GM21619 (cell line): ENCODE results near the gene PNCK.
"Not testable (repeated sequence)": the region's sequence is repeated elsewhere in the genome, so short reads cannot be mapped to it uniquely, and the experiment has no call there.

Experiments used
- ATAC-seq: cut with Tn5 transposase; IDR thresholded peaks from one replicate; pipeline ENCODE4 v1.9.1; 2021; ENCODE audit not compliant: unreplicated experiment

The PNCK gene

DNA sequence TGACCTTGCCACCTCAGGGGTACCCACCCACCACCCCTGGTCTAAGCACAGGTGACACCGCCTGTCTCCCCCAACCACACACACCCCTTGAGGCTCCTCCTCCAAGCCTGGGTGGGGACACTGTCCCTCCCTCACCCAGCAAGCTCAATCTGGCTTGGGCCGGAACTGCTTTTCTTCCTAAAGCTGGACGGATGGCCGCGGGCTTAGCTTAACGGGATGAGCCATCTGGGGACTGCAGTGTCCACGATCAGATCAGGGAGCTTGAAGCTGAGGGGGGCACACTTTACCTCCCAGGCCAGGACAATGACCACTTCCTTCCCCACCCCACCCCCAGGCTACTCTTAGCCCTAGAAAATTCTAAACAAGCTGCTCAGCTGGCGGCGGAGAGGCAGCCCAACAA is 13.1 kb upstream of the PNCK start:
- ATAC-seq, result no peak

DNA sequence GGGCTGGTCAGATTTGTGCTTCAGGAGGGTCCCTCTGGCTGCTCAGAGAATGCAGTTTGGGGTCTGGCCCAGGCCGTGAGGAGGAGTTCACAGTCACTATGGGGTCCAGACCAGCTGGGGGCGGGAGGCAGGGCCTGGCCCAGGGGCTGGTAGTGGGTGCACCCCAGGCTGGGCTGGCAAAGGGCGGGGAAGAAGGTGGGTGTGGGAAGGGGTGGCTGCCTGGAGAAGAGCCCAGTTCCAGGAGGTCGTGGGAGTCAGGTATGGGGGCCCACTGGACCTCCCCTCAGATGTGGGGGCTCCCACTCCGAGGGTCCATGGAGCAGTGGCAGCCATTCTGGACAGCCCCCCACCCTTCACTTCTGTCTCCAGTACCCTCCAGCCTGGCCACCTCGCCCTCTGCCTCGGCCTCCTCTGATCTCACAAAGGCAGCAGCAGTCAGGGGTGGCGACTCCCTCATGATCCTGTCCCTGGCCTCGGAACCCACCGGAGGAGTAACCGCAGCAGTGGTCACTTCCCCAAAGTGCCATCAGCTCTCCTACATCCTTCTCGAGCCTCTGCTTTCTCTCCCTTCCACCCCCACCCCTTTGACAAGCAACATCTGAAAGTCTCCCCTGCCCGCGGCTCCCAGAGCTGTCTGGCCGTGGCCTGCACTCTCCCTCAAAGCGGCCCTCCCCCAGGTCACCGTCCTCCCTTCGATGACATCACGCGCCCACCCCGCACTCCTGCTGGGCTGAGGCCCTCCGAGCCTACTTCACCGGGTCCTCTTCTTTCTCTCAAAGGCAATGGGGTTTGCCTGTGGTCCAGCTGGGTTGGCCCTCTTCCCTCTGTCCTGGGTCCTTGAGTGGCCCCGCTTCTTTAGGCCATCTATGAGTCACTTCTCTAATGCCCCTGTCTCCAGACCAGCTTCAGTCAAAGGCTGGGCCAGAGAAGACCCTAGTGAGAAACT is 12.4 kb upstream of the PNCK start:
- ATAC-seq, result no peak

DNA sequence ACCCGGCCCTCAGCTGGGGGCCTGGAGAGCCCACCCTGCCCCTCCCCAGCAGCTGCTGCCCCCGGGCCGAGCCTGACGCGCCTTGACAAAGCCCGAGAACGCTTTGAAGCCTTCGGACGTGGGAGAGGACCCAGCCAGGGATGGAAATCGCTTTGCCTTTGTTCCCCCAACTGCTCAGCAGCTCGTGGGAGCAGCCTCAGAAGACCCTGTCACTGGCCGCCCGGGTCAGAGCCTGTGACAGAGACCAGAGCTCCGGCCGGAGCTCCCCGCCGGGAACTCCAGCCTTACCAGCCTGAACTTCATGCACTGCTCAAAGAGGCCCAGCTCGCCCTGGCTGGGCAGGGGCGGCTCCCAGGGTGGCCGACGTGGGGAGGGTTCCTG is 11.5 kb upstream of the PNCK start:
- ATAC-seq, result no peak

DNA sequence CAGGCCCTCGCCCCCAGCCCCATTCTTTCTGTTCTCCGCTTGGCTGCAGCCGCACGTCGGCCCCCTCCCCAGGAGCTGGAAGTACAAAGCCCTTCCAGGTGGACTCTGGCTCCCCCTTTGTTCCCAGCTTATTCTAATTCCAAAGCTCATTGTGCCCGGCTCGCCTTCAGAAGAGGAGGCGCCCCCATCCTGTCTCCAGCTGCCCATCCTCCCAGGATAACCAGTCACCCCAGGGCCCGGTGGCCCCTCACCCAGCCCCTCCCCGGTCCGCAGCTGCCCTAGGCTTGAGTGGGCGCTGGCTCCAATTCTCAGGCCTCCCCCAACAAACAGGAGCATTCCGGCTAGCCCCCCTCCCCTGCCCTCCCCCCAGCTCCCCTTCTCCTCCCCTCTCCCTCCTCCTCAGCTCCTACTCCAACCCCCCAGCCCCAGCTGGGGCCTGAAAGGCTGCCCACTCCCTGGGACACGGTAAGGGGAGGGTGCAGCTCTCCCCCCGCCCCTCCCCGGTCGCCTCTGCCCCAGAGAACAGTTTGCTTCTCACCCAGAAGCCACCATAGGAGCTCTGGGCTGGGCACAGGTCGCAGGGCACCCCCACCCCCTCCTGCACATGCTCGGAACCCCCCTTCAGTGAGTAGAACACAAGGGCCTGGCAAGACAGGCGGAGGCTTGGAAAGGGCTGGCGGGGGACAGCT is 11.0 kb upstream of the PNCK start:
- ATAC-seq, result no peak

DNA sequence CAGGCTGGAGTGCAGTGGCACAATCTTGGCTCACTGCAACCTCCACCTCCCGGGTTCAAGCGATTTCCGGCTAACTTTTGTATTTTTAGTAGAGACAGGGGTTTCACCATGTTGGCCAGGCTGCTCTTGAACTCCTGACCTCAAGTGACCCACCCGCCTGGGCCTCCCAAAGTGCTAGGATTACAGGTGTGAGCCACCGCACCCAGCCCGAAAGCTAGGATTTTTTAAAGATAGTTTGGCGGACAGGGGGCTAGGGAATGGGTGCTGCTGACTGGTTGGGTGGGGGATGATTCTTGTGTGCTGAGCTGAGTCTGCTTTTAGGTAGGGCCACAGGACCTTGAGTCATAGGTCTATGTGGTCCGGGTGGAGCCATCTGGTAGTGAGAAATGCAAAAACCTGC is 9.9 kb upstream of the PNCK start:
- not testable (repeated sequence) for ATAC-seq

DNA sequence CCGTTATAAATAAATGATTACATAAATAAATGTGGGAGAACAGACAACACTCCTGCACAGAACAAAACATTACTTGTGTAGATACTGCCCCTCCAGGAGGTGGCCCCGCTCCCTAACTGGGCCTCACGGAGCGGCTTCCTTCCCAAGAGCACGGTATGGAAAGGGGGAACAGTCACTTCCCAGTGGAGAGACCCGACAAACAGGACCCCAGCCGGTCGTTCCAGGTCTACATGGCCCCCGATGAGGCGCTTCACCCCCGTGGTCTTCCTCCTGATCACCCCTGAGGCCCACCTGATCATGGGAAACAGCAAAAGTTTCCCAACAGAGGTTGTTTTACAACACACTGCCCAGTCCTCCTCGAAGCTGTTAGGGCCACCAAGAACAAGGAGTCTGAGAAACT is 7.6 kb upstream of the PNCK start:
- no peak for ATAC-seq

DNA sequence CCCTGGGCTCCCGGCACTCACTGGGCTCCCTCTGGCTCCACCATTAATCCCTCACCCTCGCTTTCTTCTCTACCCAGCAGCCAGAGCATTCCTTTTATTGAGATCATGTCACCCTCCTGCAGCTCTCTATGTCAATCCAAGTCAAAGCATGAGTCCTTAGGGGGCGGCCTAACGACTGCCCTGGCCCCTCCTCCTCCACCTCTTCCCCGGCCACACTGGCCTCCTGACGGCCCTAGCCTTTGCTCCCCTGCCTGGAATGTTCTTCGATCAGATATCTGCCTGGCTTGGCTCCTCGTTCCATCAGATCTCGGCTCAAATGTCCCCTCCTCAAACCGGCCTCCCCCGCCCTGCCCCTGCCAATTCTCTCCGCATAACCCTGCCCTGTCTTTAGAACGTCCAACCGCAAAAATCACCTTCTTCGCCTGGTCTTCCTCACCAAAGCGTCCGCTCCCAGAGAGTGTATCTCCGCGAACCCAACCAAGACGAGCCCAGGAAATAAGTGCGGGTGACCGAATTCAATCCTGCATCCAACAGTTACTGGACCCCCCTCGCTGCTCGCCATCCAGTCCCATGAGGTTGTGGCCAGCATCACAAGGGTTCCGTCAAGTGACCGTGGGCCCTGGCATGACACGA is 722 bp upstream of the PNCK start:
- no peak for ATAC-seq

DNA sequence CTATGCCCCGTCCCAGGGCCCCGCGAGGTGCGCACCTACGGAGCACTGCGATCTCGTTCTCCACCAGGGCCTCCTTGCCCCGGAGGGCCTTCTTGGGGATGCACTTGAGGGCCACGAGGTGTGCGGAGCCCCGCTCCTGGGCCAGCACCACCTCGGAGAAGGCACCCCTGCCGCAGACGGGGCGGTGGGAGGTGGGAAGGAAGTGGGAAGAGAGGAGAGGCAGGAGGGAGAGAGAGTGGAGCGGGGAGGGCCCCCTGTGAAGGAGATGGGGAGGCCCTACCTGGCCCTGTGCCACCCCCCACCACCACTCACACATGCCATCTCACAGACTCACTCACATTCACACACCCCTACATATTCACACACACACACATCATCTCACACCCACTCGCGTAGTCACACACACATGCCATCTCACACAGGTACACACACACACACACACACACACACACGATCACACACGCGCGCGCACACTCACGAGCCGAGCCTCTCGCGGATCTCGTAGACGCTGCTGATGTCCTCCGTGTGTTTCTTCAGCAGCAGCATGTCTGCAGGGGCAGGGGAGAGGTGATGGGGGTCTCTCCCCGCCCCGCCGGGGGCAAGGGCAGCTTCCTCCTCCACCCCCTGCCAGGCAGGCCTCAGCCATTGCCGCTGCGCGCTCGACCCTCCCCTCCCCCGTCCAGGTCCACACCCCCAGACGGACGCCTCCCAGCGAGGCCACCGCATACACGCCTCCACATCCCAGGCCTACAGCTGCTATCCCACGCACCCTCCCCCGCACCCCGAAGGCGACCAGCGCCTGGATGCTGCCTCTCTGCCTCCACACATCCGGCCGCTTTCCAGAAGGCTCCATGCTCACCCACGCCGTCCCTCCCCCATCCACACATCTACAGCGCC is 834 bp downstream of the PNCK start:
- ATAC-seq, result no peak

DNA sequence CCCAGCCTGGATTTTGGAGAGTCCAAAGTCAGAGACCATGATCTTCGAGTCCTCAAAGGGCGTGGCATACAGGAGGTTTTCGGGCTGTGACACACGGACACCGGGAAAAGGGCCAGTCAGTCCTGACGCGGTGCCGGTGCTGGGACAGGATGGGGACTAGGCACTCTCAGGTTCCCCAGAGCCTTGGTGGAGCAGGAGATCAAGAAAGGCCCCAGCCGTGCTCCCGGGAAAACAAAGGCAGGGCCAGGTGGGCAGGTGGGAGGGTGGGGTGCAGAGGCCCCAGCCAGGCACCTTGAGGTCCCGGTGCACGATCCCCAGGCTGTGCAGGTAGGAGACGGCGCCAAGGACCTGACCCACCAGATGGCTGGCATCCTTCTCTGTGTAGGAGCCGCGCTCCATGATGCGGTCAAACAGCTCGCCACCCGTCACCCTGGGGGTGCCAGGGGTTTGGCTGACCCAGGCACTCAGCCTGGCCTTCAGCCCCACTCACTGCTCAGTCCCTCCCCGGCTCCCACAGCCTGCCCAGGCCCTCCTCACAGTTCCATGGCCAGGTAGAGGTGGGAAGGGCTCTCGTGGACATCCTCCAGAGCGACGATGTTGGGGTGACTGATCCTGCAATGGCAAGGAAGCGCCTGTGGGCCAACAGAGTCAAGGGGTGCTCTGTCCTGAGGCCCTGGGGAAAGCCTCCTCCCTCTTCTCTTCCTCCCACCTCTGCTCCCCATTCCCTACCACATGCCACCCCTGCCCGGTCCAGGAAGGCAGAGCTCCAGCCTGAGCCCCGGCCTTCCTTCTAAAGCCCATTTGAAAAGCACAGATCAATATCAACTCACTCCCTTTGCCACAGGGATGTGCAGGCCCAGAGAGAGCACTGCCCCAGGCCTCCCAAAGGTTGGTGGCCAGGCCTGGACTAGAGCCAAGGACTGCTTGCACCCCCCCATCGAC is 1.8 kb downstream of the PNCK start:
- ATAC-seq, result no peak

DNA sequence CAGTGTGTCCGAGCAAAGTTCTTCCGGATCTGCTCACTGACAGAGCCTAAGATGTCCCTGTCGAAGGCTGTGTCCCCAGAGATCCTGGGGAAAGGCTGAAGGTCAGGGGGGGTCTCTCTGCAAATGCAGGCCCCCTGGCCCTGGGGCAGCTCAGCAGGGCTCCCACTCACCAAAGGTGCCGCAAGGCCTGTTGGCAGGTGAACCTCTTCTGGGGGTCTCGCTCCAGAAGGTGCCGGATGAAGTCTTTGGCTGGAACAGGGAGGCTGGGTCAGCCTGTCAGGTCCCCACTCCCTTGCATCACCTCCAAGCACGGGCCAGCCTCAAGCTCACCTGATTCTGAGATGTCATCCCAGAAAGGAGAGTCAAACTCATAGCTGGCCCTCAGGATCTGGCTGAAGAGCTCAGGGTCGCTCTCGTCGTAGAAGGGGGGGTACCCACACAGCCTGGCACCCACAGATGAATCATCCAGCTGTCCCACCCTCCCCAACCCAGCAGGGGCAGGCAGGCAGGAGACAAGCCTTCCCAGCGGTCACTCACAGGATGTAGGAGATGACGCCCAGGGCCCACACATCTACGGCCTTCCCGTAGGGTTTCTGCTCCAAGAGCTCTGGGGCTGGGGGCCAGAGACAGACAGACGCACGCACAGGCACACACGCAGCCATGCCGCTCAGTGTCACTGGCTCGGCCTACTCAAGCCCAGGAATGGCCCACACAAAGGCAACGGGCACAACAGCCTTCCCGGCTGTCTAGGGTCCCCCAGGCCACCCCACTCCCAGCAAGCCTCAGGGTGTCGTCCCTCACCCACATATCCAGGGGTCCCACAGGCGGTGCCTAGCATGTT is 2.6 kb downstream of the PNCK start:
- ATAC-seq, result no peak

DNA sequence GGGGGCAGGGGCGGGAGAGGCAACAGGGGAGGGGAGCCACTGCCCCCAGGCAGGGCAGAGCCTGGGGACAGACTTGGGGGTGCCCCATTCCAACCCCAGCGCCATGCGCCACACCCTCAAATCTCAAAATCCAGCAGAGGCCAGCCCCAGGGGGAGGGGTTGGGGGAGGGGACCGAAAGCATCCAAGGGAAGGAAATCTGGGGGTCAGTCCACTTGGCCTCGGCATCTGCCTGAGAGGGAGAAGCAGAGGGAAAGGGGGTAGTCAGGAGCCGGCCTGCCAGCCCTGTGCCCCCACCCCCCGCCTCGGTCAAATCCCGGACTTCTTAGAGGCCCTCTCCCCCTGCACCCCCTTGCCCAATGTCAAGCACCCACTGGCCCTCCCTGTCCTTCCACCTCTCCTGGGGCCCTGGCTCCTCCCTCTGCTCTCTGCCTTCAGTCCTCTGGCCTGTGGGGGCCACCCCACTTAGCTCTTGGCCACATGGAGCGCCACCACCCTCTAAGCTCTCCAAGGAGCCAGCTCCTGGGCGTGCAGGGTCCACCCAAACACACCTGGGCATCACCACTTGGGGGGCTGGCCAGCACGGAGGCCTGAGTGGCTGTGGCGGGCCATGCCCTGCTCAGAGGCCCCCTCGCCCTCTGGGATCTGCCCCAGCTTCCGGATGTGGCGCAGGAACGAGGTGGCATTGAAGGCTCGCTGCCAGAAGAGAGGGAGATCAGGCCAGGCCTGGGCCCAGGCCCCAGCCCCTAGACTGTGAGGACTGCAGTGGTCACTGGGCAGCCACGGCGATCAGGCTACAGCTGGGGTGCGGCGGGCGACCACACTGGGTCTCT is 3.5 kb downstream of the PNCK start:
- no peak for ATAC-seq

DNA sequence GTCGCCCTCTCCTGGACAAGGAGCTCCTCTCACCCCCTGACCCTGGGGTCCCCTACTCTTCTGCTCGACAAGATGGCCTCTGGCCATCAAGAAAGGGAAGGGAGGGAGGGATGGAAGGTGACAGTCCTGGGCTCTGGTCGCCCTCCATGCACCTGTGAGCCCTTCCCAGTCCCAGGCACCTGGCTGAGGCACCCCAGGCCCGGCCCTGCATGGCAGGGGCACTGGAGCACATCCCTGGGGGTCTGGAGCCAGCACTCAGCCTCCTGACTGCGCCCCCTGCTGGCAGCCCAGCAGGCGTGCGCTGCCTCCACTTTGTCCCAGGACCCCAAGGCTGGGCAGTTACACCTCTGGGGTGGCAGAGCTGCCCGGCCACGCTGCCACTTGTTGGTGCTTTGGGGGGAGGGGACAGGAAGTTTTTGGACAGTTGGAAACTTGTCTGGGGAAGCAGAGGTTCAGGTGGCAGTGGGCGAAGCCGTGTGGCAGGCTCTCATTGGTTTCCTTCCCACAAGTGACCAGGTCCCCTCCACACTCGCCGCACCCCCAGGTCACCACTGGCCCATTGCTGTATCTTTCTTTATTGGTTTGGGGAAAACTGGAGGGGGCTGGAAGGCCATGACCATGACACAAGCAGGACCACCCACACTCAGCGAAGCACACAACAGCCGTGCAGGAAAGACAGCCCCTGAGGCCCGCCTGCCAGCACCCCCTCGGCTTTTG is 4.3 kb downstream of the PNCK start:
- no peak for ATAC-seq

DNA sequence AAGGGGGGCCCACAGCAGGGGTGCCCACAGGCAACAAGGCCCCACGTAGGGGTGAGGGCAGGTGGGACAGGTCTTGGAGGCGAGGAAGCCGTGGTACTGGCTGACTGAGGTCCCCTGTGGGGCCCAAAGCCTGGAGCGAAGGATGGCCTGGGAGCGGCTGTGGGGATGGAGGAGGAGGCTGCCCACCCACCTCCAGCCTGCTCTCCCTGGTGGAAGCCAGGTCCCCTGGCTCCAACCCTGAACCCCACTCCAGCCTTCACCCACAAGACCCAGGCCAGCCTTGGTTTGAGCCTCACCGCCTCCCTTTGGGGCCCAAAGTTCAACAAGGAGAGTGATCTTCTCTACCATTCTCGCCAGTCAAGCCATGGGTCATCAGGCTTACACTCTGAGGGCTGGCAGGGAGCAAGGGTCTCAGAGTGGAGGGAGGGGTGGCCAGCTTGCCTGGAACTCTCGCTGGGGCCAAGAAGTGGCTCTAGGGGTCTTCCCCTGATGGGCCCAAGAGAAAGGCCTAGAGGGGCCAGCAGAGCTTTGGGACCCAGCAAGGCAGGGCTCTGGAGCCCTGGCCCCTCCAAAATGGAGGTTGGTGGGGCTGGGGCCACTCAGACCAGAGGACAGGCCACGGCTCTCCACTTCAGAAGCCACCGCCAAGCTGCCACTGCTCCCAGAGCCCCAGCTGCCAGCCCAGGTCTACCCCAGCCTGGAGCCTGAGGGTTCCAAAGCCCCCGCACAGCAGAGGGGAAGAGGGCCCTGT is 5.0 kb downstream of the PNCK start:
- no peak for ATAC-seq

DNA sequence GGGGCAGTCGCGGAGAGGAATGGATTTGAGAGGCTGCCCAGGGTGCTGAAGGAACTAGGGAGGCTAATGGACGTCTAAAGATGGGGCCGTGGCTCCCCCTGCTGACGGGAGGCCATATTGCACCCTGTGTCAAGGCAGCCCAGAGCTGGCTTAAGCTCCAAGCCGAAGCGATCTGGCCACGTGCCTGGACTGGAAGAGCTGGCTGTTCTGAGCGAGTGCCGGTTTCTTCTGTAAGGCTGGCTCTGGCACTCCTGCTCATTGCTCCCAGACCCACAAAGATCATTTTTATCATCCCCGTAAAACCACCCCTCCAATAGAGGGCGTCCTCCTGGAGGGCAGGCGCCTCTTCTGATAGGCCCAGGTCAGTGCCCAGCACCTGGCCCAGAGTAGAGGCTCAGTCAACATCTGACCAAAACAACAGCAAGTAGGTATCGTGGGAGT is 5.6 kb downstream of the PNCK start:
- ATAC-seq, result peak; percentile 50

DNA sequence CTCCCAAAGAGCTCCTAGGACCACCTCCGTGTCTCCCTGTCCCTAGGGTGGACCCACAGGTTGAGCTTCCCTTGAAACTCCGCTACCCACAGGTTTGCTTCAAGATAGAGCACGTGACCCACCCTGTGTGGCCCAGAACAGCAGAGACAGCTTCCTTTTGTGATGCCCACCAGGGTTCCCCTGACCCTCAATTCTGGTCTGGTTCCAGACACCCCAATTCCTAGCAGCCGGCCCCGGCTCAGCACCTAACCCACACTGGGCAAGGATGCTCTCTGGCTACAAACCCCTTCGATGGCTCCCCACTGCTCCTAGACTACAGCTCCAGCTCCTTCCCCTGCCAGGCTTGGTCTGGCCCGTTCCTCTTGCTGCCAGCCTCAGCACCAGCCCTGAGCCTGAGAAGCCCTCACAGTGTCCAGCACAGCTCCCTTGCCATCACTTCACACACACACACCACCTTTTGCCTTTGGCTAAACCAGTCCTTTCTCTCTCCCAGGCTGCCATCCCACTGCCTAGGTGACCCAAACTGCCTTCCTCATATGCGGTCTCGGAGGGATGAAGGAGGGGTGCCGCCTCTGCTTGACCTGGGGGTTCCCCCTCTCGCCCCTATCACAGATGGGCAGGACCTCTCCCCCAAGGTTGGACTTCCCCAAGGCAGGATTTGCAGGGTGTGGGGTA is 6.2 kb downstream of the PNCK start:
- ATAC-seq, result no peak

DNA sequence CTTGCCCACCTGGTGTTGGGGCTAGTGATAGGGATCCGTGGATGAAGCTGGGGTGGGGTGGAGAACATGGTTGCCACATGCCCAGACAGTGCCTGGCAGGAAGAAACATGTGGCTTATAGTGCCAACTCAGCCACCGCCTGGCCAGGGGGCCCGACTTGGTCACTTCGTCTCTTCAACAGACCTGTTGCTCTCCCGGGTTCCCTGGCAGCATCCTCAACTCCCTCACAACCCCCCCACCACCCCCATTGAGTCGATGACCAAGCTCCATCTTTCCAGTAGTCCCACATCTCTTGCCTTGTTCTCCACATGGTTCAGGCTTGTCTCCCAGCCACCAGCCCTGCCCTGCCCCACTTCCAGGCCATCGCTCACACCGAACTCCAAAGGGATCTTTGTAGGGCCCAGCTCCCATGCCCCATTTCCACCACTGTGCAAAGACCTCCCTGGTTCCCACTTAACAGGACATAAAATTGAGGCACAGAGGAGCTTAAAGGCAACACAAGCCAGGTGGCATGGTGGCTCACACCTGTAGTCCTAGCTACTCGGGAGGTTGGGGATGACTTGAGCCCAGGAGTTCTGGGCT is 7.8 kb downstream of the PNCK start:
- no peak for ATAC-seq
